K562 (cell line): ENCODE results near the gene ADCY5. TPM values are rescaled to one million over a fixed set of nuclear protein-coding genes. Genes with fewer than 3 reads are reported as not detected.

Experiments
- ATAC-seq: fragments of 200-7000 bp; cut with Tn5 transposase; 3 replicates; pipeline ENCODE4 v1.9.1; 2020; ENCODE audit warnings: moderate library complexity
- BruUV-seq: library from RNA; stranded (reverse); fragments of 400-500 nt; replicated peaks from 2 replicates; lab custom pipeline; 2021; lab: Mats Ljungman, UMichigan
- CTCF ChIA-PET: fragments of 300-600 bp; formaldehyde crosslinking; extraction: SDS; loops from one replicate; lab custom pipeline; 2021; ENCODE audit warnings: low intra/inter-chr PET ratio; lab: Yijun Ruan, JAX
- POLR2A ChIA-PET: fragments of 300-600, 350-650 bp; sonication (Branson Sonifier 250); formaldehyde crosslinking; extraction: SDS; loops from one replicate; lab custom pipeline; 2021; ENCODE audit warnings: antibody characterized with exemption, inconsistent platforms; lab: Yijun Ruan, JAX
- DNase-seq, 4 experiments: peaks; one replicate each; pipeline versions ENCODE4 v3.0.0 to v3.0.0-alpha.2; 2011 to 2018; ENCODE audit warnings: low spot score in 3 of 4, mixed read lengths in 3 of 4; ENCODE audit errors: extremely low read depth in 1 of 4
- FAIRE-seq: peaks from 2 replicates; lab custom pipeline; 2011; peaks lifted over from hg19 to GRCh38; lab: Jason Lieb, UNC
- H2AFZ ChIP-seq: 2 replicates; pipeline ENCODE4 v1.6.0; 2011; ENCODE audit warnings: low read depth, low read length, control low read depth, inconsistent platforms
- H3K27ac ChIP-seq: fragments of 200-600 bp; 3 replicates; pipeline ENCODE4 v1.8.0; 2011; ENCODE audit warnings: low read depth, mild to moderate bottlenecking, control low read depth, inconsistent platforms, low read length, moderate library complexity, mixed read lengths; ENCODE audit errors: extremely low read depth
- H3K27me3 ChIP-seq, 2 experiments: fragments of 300-600 bp in 1 of 2; 2 replicates in 1 of 2; 3 replicates in 1 of 2; pipeline versions ENCODE4 v1.6.0 to v1.8.0; 2011; ENCODE audit warnings: inconsistent platforms in 2 of 2, low read length in 2 of 2, mild to moderate bottlenecking in 1 of 2, mixed read lengths in 1 of 2, moderate library complexity in 1 of 2; ENCODE audit not compliant: control insufficient read depth in 2 of 2, insufficient read depth in 2 of 2
- H3K36me3 ChIP-seq: fragments of 300-600 bp; 3 replicates; pipeline ENCODE4 v1.8.0; 2011; ENCODE audit warnings: mild to moderate bottlenecking, low read length, inconsistent platforms; ENCODE audit not compliant: control insufficient read depth, insufficient read depth
- H3K4me1 ChIP-seq, 2 experiments: fragments of 200-600 bp in 1 of 2; replicated peaks in 1 of 2; 2 replicates in 1 of 2; 3 replicates in 1 of 2; pipeline versions ENCODE4 v1.5.1 to v1.8.0; 2011; ENCODE audit warnings: inconsistent platforms in 2 of 2, low read length in 2 of 2, mild to moderate bottlenecking in 1 of 2, mixed read lengths in 1 of 2, moderate library complexity in 1 of 2; ENCODE audit not compliant: control insufficient read depth in 2 of 2, insufficient read depth in 2 of 2
- H3K4me2 ChIP-seq: 2 replicates; pipeline ENCODE4 v1.6.1; 2011; ENCODE audit warnings: low read length, control low read depth, inconsistent platforms, mixed read lengths; ENCODE audit not compliant: insufficient read depth
- H3K4me3 ChIP-seq: fragments of 200-600 bp; sonication (generic), shearing (Covaris generic); 2 replicates; pipeline ENCODE4 v1.5.1; 2016; ENCODE audit warnings: control low read depth, inconsistent platforms
- H3K79me2 ChIP-seq: fragments of 200-600 bp; 3 replicates; pipeline ENCODE4 v1.8.0; 2011; ENCODE audit warnings: low read length, inconsistent platforms; ENCODE audit not compliant: control insufficient read depth, insufficient read depth
- H3K9ac ChIP-seq, 2 experiments: 2 replicates each; pipeline versions ENCODE4 v1.6.0 to v1.6.1; 2011; ENCODE audit warnings: low read depth in 2 of 2, low read length in 2 of 2, control low read depth in 1 of 2, inconsistent platforms in 1 of 2, mild to moderate bottlenecking in 1 of 2, mixed read lengths in 1 of 2; ENCODE audit not compliant: insufficient read depth in 1 of 2
- H3K9me1 ChIP-seq: one replicate; pipeline ENCODE4 v1.6.0; 2011; ENCODE audit warnings: inconsistent platforms, mild to moderate bottlenecking, low read length, moderate library complexity; ENCODE audit not compliant: control insufficient read depth, insufficient read depth
- H3K9me3 ChIP-seq: replicated peaks from 2 replicates; pipeline ENCODE4 v1.5.1; 2011; ENCODE audit warnings: low read depth, low read length, inconsistent platforms; ENCODE audit not compliant: control insufficient read depth, insufficient read depth
- H4K20me1 ChIP-seq: replicated peaks from 2 replicates; pipeline ENCODE4 v1.6.1; 2011; ENCODE audit warnings: low read length, inconsistent platforms, mixed read lengths; ENCODE audit not compliant: control insufficient read depth, insufficient read depth
- EHMT2 ChIP-seq: fragments of 450-650 bp; IDR thresholded peaks from 2 replicates; pipeline ENCODE4 v1.6.1; 2018; ENCODE audit warnings: antibody characterized with exemption
- NFIC ChIP-seq: fragments of 450-650 bp; IDR thresholded peaks from 2 replicates; pipeline ENCODE4 v1.6.1; 2017; ENCODE audit warnings: mild to moderate bottlenecking, inconsistent platforms
- ZBTB49 ChIP-seq: sonication (generic); formaldehyde crosslinking; IDR thresholded peaks from 2 replicates; pipeline ENCODE4 v1.8.0; 2022; ENCODE audit warnings: missing genetic modification reagents, mild to moderate bottlenecking, borderline replicate concordance
- ZNF408 ChIP-seq: fragments of 250-450 bp; sonication (Bioruptor Pico); IDR thresholded peaks from 2 replicates; pipeline ENCODE4 v1.4.0; 2020; ENCODE audit warnings: low read depth, mild to moderate bottlenecking, moderate library complexity
- WGBS: fragments of 100-300 bp; shearing (Covaris generic); methylation state at CpG from one replicate; pipeline ENCODE4 v1.1.6; 2016; ENCODE audit warnings: low coverage, mixed read lengths; ENCODE audit not compliant: insufficient coverage; ENCODE audit errors: missing lambda C conversion rate; 5-methylcytosine and 5-hydroxymethylcytosine counted together
- in situ Hi-C: fragments of 300-500 bp; cut with MboI; formaldehyde crosslinking; loops from 4 replicates; pipeline ENCODE4 v1.15.0; 2018; ENCODE audit warnings: inconsistent platforms, mixed read lengths
- intact Hi-C: fragments of 100-400 bp; cut with micrococcal nuclease; formaldehyde crosslinking; loops from 2 replicates; pipeline ENCODE4 v1.14.2; 2022
- polyA plus RNA-seq, 8 experiments: library from polyadenylated mRNA; depleted of rRNA in 4 of 8; stranded (reverse) in 5 of 8; unstranded in 3 of 8; fragments of >200 nt; fragmentation: Nextera tagmentation in 2 of 8; fragmentation: Illumina TruSeq in 1 of 8; extraction: Ambion mirVana in 2 of 8; extraction: Trizol in 1 of 8; gene quantifications; 2 replicates each; pipeline versions ENCODE4 v1.2.1 to v1.2.3, GENCODE V29; 2011 to 2014; ENCODE audit warnings: inconsistent platforms in 1 of 8, missing spikeins in 1 of 8
- total RNA-seq, 7 experiments: library from RNA; depleted of rRNA in 6 of 7; stranded (reverse); fragments of >200 nt in 6 of 7; fragmentation: Illumina TruSeq in 2 of 7; extraction: Trizol in 2 of 7; gene quantifications; 2 replicates each; pipeline versions ENCODE4 v1.2.1 to v1.2.3, GENCODE V29; 2011 to 2021; ENCODE audit warnings: low replicate concordance in 1 of 7
- TF ChIP-seq, protein P1 (sequence below): fragments of 450-650 bp; IDR thresholded peaks from 2 replicates; pipeline ENCODE4 v1.6.1; 2018; ENCODE audit not compliant: partially characterized antibody

ADCY5 gene
- total and polyA plus RNA-seq, 9 of the 15 experiments (the other 6 are each of a cell fraction or from before 2014, with no cell fraction given), result under 0.01 TPM; not detected in 8

GRCh38 chr3:123421353-123422174 lies 27.3 kb downstream of the ADCY5 start:
- no peaks in the 10 kb centered on the region for H3K36me3 ChIP-seq
- no peak overlapping the region for H3K27ac ChIP-seq
- no peaks in the 10 kb centered on the region for H3K9me1 ChIP-seq
- 0% methylated on average over 5 of the region's 6 CpGs for WGBS
- FAIRE-seq, result no peak
- H3K4me3 ChIP-seq, result no peak overlapping the region
- intact Hi-C loops, result no loop called here
- DNase-seq, result no peak
- CTCF ChIA-PET, result no interaction called here
- no peak overlapping the region for H3K4me2 ChIP-seq
- ATAC-seq, result no peak
- no peaks in the 10 kb centered on the region; a peak in 1 of 5 replicates for H3K4me1 ChIP-seq
- in situ Hi-C loops, result no loop called here
- H3K79me2 ChIP-seq, result no peaks in the 10 kb centered on the region
- H4K20me1 ChIP-seq, result no peaks in the 10 kb centered on the region
- no peak overlapping the region for H2AFZ ChIP-seq
- no peaks in the 10 kb centered on the region for H3K9me3 ChIP-seq
- POLR2A ChIA-PET, result interaction anchor here (0.6 kb wide), 1 partner anchor 1156 kb away, joined by 3 read pairs; no protein-coding TSS in a partner anchor
- no peak for TF ChIP-seq EHMT2
- no peak for TF ChIP-seq ZNF408 (CRISPR knock-in tag)
- TF ChIP-seq, protein P1, sequence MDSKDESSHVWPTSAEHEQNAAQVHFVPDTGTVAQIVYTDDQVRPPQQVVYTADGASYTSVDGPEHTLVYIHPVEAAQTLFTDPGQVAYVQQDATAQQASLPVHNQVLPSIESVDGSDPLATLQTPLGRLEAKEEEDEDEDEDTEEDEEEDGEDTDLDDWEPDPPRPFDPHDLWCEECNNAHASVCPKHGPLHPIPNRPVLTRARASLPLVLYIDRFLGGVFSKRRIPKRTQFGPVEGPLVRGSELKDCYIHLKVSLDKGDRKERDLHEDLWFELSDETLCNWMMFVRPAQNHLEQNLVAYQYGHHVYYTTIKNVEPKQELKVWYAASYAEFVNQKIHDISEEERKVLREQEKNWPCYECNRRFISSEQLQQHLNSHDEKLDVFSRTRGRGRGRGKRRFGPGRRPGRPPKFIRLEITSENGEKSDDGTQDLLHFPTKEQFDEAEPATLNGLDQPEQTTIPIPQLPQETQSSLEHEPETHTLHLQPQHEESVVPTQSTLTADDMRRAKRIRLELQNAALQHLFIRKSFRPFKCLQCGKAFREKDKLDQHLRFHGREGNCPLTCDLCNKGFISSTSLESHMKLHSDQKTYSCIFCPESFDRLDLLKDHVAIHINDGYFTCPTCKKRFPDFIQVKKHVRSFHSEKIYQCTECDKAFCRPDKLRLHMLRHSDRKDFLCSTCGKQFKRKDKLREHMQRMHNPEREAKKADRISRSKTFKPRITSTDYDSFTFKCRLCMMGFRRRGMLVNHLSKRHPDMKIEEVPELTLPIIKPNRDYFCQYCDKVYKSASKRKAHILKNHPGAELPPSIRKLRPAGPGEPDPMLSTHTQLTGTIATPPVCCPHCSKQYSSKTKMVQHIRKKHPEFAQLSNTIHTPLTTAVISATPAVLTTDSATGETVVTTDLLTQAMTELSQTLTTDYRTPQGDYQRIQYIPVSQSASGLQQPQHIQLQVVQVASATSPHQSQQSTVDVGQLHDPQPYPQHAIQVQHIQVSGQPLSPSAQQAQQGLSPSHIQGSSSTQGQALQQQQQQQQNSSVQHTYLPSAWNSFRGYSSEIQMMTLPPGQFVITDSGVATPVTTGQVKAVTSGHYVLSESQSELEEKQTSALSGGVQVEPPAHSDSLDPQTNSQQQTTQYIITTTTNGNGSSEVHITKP, result no peak
- peak; percentile 22; the same call in 1 of the 2 replicates for TF ChIP-seq NFIC
- no peak for TF ChIP-seq ZBTB49 (CRISPR knock-in tag)
- peaks cover 2 to 51% of the 10 kb centered on the region in 2 experiments for H3K27me3 ChIP-seq
- no TSS peak for BruUV-seq
- no peak overlapping the region for H3K9ac ChIP-seq
